Endothelial cell of umbilical vein (primary cell): ENCODE measurements around the gene GALR2. TPM values are rescaled to one million over a fixed set of nuclear protein-coding genes. Genes with fewer than 3 reads are reported as not detected.

Experiments used
- BruUV-seq: library from RNA; stranded (reverse); fragments of 400-500 nt; replicated peaks from 2 replicates; lab custom pipeline; 2021; lab: Mats Ljungman, UMichigan
- CTCF ChIA-PET: fragments of 300-600, 350-600 bp; sonication (Branson Sonifier 250); formaldehyde crosslinking; loops from one replicate; lab custom pipeline; 2021; ENCODE audit warnings: antibody characterized with exemption, inconsistent platforms; lab: Charles Lee
- POLR2A ChIA-PET: fragments of 300-600, 350-600 bp; sonication (Branson Sonifier 250); formaldehyde crosslinking; loops from one replicate; lab custom pipeline; 2021; ENCODE audit warnings: antibody characterized with exemption, inconsistent platforms; lab: Charles Lee
- DNase-seq: peaks from one replicate; pipeline ENCODE4 v3.0.0-alpha.2; 2011; ENCODE audit warnings: low read depth, low spot score
- FAIRE-seq: peaks from 2 replicates; lab custom pipeline; 2011; peaks lifted over from hg19 to GRCh38; lab: Jason Lieb, UNC
- H2AFZ ChIP-seq: 2 replicates; pipeline ENCODE4 v1.6.0; 2012; ENCODE audit warnings: low read depth, low read length, control low read depth, inconsistent platforms
- H3K27ac ChIP-seq: 2 replicates; pipeline ENCODE4 v1.5.1; 2011; ENCODE audit warnings: low read depth, mild to moderate bottlenecking, control low read depth, low read length, moderate library complexity; ENCODE audit not compliant: insufficient read depth
- H3K27me3 ChIP-seq, 2 experiments: 2 replicates each; pipeline versions ENCODE4 v1.6.0 to v1.6.1; 2011; ENCODE audit warnings: low read length in 2 of 2, mixed read lengths in 1 of 2; ENCODE audit not compliant: control insufficient read depth in 2 of 2, insufficient read depth in 2 of 2
- H3K36me3 ChIP-seq, 2 experiments: 2 replicates in 1 of 2; 3 replicates in 1 of 2; pipeline ENCODE4 v1.5.1; 2011; ENCODE audit warnings: low read length in 2 of 2, mild to moderate bottlenecking in 1 of 2, moderate library complexity in 1 of 2; ENCODE audit not compliant: control insufficient read depth in 2 of 2, insufficient read depth in 2 of 2; ENCODE audit errors: extremely low read depth in 1 of 2
- H3K4me1 ChIP-seq: 3 replicates; pipeline ENCODE4 v1.5.1; 2011; ENCODE audit warnings: mild to moderate bottlenecking, low read length; ENCODE audit not compliant: control insufficient read depth, insufficient read depth; ENCODE audit errors: extremely low read depth
- H3K4me2 ChIP-seq: 2 replicates; pipeline ENCODE4 v1.6.1; 2011; ENCODE audit warnings: low read length, control low read depth, mixed read lengths; ENCODE audit not compliant: insufficient read depth
- H3K4me3 ChIP-seq, 3 experiments: fragments of 200-600 bp in 1 of 3; sonication (generic), shearing (Covaris generic) in 1 of 3; replicated peaks in 1 of 3; 2 replicates each; pipeline ENCODE4 v1.5.1; 2011 to 2016; ENCODE audit warnings: control low read depth in 3 of 3, low read length in 3 of 3, mild to moderate bottlenecking in 2 of 3, inconsistent platforms in 1 of 3, low read depth in 1 of 3, moderate library complexity in 1 of 3; ENCODE audit not compliant: insufficient read depth in 1 of 3
- H3K79me2 ChIP-seq: 2 replicates; pipeline ENCODE4 v1.6.0; 2012; ENCODE audit warnings: low read length, inconsistent platforms; ENCODE audit not compliant: control insufficient read depth, insufficient read depth
- H3K9ac ChIP-seq: replicated peaks from 2 replicates; pipeline ENCODE3; 2011; ENCODE audit warnings: low read length, control low read depth; ENCODE audit not compliant: insufficient read depth; ENCODE audit errors: extremely low read depth
- H3K9me1 ChIP-seq: replicated peaks from 3 replicates; pipeline ENCODE4 v1.6.0; 2011; ENCODE audit warnings: mild to moderate bottlenecking, low read length; ENCODE audit not compliant: control insufficient read depth, insufficient read depth; ENCODE audit errors: extremely low read depth
- H3K9me3 ChIP-seq: replicated peaks from 2 replicates; pipeline ENCODE4 v1.5.1; 2012; ENCODE audit warnings: low read length, inconsistent platforms; ENCODE audit not compliant: control insufficient read depth, insufficient read depth
- H4K20me1 ChIP-seq: replicated peaks from 2 replicates; pipeline ENCODE3; 2011; ENCODE audit warnings: mild to moderate bottlenecking, low read length; ENCODE audit not compliant: control insufficient read depth, insufficient read depth; ENCODE audit errors: extremely low read depth
- EZH2 ChIP-seq: IDR thresholded peaks from 2 replicates; pipeline ENCODE4 v1.6.1; 2012; ENCODE audit warnings: borderline replicate concordance, low read depth, mild to moderate bottlenecking, moderate library complexity, low read length, inconsistent platforms; ENCODE audit not compliant: severe bottlenecking
- FOS ChIP-seq: IDR thresholded peaks from 2 replicates; pipeline ENCODE4 v1.6.1; 2011; ENCODE audit warnings: mild to moderate bottlenecking, low read length, moderate library complexity, borderline replicate concordance; ENCODE audit not compliant: insufficient read depth
- GATA2 ChIP-seq: IDR thresholded peaks from 2 replicates; pipeline ENCODE4 v1.7.0; 2011; ENCODE audit warnings: low read depth, mild to moderate bottlenecking, moderate library complexity, mixed read lengths, low read length; ENCODE audit not compliant: insufficient read length, insufficient read depth
- JUN ChIP-seq: IDR thresholded peaks from 2 replicates; pipeline ENCODE4 v1.6.1; 2011; ENCODE audit warnings: borderline replicate concordance, low read depth; ENCODE audit not compliant: insufficient read length, insufficient read depth
- MAX ChIP-seq: IDR thresholded peaks from 2 replicates; pipeline ENCODE4 v1.6.1; 2011; ENCODE audit not compliant: insufficient read depth, insufficient read length
- MYC ChIP-seq: IDR thresholded peaks from one replicate; pipeline ENCODE4 v1.6.1; 2011; ENCODE audit warnings: mild to moderate bottlenecking, low read depth, low read length
- POLR2A ChIP-seq: IDR thresholded peaks from 2 replicates; pipeline ENCODE4 v1.6.1; 2012; ENCODE audit warnings: low read depth, mild to moderate bottlenecking, control low read depth, low read length
- POLR2AphosphoS5 ChIP-seq: IDR thresholded peaks from 2 replicates; pipeline ENCODE4 v1.6.1; 2012; ENCODE audit warnings: low read depth, mild to moderate bottlenecking, control low read depth, low read length, moderate library complexity; ENCODE audit not compliant: insufficient read depth
- dilution Hi-C: fragments of 300-500 bp; cut with MboI; formaldehyde crosslinking; loops from one replicate; pipeline ENCODE4 v1.15.0; 2019; ENCODE audit warnings: low sequenced_read_pairs; ENCODE audit not compliant: extremely low pct_ligation_motif_present
- intact Hi-C: fragments of 100-400 bp; cut with micrococcal nuclease; formaldehyde crosslinking; loops from one replicate; pipeline ENCODE4 v1.10.0; 2022
- polyA plus RNA-seq, 4 experiments: library from polyadenylated mRNA; depleted of rRNA in 3 of 4; stranded (reverse) in 3 of 4; unstranded in 1 of 4; fragments of >200 nt; gene quantifications; 2 replicates each; pipeline versions ENCODE4 v1.2.1 to v1.2.3, GENCODE V29; 2011 to 2012; ENCODE audit warnings: missing spikeins in 1 of 4
- total RNA-seq: library from RNA; stranded (reverse); gene quantifications from 2 replicates; pipeline ENCODE4 v1.2.3, GENCODE V29; 2021
- TF ChIP-seq, protein P1 (sequence below), 2 donors: IDR thresholded peaks; 1 replicate in 1 of 2; 2 replicates in 1 of 2; pipeline ENCODE4 v1.5.1; 2011; ENCODE audit warnings: low read length in 2 of 2, mild to moderate bottlenecking in 2 of 2, moderate library complexity in 2 of 2, control low read depth in 1 of 2, inconsistent platforms in 1 of 2, low read depth in 1 of 2; ENCODE audit not compliant: insufficient read depth in 1 of 2; ENCODE audit errors: extremely low read depth in 1 of 2

Gene GALR2
- total and polyA plus RNA-seq, 2 donors (not counting 3 experiments of a cell fraction or from before 2014, with no cell fraction given), result 0.47 TPM; not detected in 1

- H3K9me1 ChIP-seq, result no peaks in the 10 kb centered on the region
- intact Hi-C loops, result no loop called here
- H3K79me2 ChIP-seq, result no peaks in the 10 kb centered on the region
- no peak for FAIRE-seq
- no peak overlapping the region for H3K27ac ChIP-seq
- H3K9ac ChIP-seq, result no peak overlapping the region
- H4K20me1 ChIP-seq, result no peaks in the 10 kb centered on the region
- dilution Hi-C loops, result no loop called here
- H3K4me1 ChIP-seq, result no peaks in the 10 kb centered on the region
- no peaks in the 10 kb centered on the region for H3K9me3 ChIP-seq
- no peak for DNase-seq
- no peak overlapping the region for H2AFZ ChIP-seq
- H3K27me3 ChIP-seq, result no peaks in the 10 kb centered on the region
- TF ChIP-seq POLR2A (no peak), GATA2 (no peak), FOS (no peak), POLR2AphosphoS5 (no peak), MYC (no peak)
- ChIA-PET POLR2A (no interaction called here), CTCF (interaction anchor here (0.6 to 14.5 kb wide), 4 partner anchors 67 to 255 kb away, joined by 3 to 320 read pairs (median 4); no protein-coding TSS in a partner anchor)
- BruUV-seq, result no TSS peak
- H3K36me3 ChIP-seq, result no peaks in the 10 kb centered on the region
- H3K4me2 ChIP-seq, result no peak overlapping the region
- H3K4me3 ChIP-seq, result no peak overlapping the region
Measured at GRCh38 chr17:76115138-76115754, 40.7 kb downstream of the GALR2 start.

- ChIA-PET CTCF (interaction anchor here (0.9 to 14.5 kb wide), 5 partner anchors 17 to 278 kb away, joined by 3 to 320 read pairs (median 5); no protein-coding TSS in a partner anchor), POLR2A (no interaction called here)
- Histone ChIP-seq H2AFZ (no peak overlapping the region), H4K20me1 (no peaks in the 10 kb centered on the region), H3K9me1 (no peaks in the 10 kb centered on the region), H3K27me3 (no peaks in the 10 kb centered on the region), H3K4me3 (no peak overlapping the region), H3K27ac (no peak overlapping the region), H3K9ac (no peak overlapping the region), H3K36me3 (no peaks in the 10 kb centered on the region), H3K79me2 (no peaks in the 10 kb centered on the region), H3K9me3 (no peaks in the 10 kb centered on the region), H3K4me2 (no peak overlapping the region), H3K4me1 (peaks cover 3% of the 10 kb centered on the region)
- intact Hi-C loops, result loop anchor here (5.0 kb wide), 2 partner anchors 143 to 178 kb away; no protein-coding TSS in a partner anchor
- FAIRE-seq (no peak), DNase-seq (no peak)
- TF ChIP-seq, protein P1, sequence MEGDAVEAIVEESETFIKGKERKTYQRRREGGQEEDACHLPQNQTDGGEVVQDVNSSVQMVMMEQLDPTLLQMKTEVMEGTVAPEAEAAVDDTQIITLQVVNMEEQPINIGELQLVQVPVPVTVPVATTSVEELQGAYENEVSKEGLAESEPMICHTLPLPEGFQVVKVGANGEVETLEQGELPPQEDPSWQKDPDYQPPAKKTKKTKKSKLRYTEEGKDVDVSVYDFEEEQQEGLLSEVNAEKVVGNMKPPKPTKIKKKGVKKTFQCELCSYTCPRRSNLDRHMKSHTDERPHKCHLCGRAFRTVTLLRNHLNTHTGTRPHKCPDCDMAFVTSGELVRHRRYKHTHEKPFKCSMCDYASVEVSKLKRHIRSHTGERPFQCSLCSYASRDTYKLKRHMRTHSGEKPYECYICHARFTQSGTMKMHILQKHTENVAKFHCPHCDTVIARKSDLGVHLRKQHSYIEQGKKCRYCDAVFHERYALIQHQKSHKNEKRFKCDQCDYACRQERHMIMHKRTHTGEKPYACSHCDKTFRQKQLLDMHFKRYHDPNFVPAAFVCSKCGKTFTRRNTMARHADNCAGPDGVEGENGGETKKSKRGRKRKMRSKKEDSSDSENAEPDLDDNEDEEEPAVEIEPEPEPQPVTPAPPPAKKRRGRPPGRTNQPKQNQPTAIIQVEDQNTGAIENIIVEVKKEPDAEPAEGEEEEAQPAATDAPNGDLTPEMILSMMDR (IDR thresholded peaks at IDR 0.05; ENCODE audit: extremely low read depth in 1 of 2, insufficient read depth in 1 of 2, low read depth in 1 of 2, low read length in 2 of 2), result no peak
- TF ChIP-seq GATA2, result no peak
- TF ChIP-seq POLR2A, result no peak
- TF ChIP-seq FOS, result no peak
- TF ChIP-seq POLR2AphosphoS5, result no peak
- no peak for TF ChIP-seq MAX
- TF ChIP-seq MYC, result no peak
- TF ChIP-seq JUN, result no peak
- TF ChIP-seq EZH2, result no peak
- BruUV-seq, result no TSS peak
- dilution Hi-C loops, result no loop called here
Measured at GRCh38 chr17:76119409-76120371, 45.1 kb downstream of the GALR2 start.
